ENCODE measurements around the gene CPAMD8.

GRCh38 chr19:16931306-16931705, 95.3 kb downstream of the CPAMD8 start:
- TF ChIP-seq POLR2AphosphoS5 (IDR thresholded peaks at IDR 0.05) (no peak), POLR2A (IDR thresholded peaks at IDR 0.05) (no peak)
